Mesenchymal stem cell (in vitro differentiated cells and primary cell): ENCODE data around the gene BAHD1.

Experiments used
- DNase-seq: peaks from one replicate; pipeline ENCODE4 v3.0.0-alpha.2; 2013
- H2AFZ ChIP-seq: one replicate; pipeline ENCODE4 v1.6.1; 2013; ENCODE audit warnings: low read depth, mild to moderate bottlenecking, control low read depth, inconsistent platforms, low read length, moderate library complexity
- H2AK5ac ChIP-seq: 2 replicates; pipeline ENCODE4 v1.6.1; 2013; ENCODE audit warnings: low read length, moderate library complexity, mild to moderate bottlenecking, inconsistent platforms; ENCODE audit not compliant: severe bottlenecking
- H2BK120ac ChIP-seq: one replicate; pipeline ENCODE4 v1.6.1; 2013; ENCODE audit warnings: low read depth, mild to moderate bottlenecking, inconsistent platforms, low read length, moderate library complexity
- H2BK12ac ChIP-seq, 2 experiments: one replicate each; pipeline ENCODE4 v1.6.1; 2013; ENCODE audit warnings: inconsistent platforms in 2 of 2, low read length in 2 of 2, mild to moderate bottlenecking in 2 of 2, moderate library complexity in 2 of 2, control low read depth in 1 of 2
- H2BK15ac ChIP-seq: one replicate; pipeline ENCODE4 v1.6.1; 2013; ENCODE audit warnings: mild to moderate bottlenecking, low read depth, inconsistent platforms; ENCODE audit not compliant: poor library complexity, severe bottlenecking
- H2BK5ac ChIP-seq: 2 replicates; pipeline ENCODE4 v1.6.1; 2013; ENCODE audit warnings: low read depth, mild to moderate bottlenecking, low read length, control low read depth, inconsistent platforms; ENCODE audit not compliant: poor library complexity, severe bottlenecking
- H3K14ac ChIP-seq, 2 experiments: one replicate each; pipeline ENCODE4 v1.6.1; 2013; ENCODE audit warnings: inconsistent platforms in 2 of 2, low read length in 2 of 2, control low read depth in 1 of 2, mild to moderate bottlenecking in 1 of 2, moderate library complexity in 1 of 2
- H3K18ac ChIP-seq, 2 experiments: one replicate each; pipeline ENCODE4 v1.6.1; 2013; ENCODE audit warnings: inconsistent platforms in 2 of 2, low read length in 2 of 2, control low read depth in 1 of 2, low read depth in 1 of 2, mild to moderate bottlenecking in 1 of 2
- H3K23ac ChIP-seq, 2 experiments: one replicate each; pipeline ENCODE4 v1.6.1; 2013; ENCODE audit warnings: inconsistent platforms in 2 of 2, low read length in 2 of 2, mild to moderate bottlenecking in 2 of 2, moderate library complexity in 2 of 2, control low read depth in 1 of 2
- H3K27ac ChIP-seq: 2 replicates; pipeline ENCODE4 v1.5.1; 2013; ENCODE audit warnings: mild to moderate bottlenecking, moderate library complexity, low read length, control low read depth, inconsistent platforms; ENCODE audit not compliant: poor library complexity, severe bottlenecking
- H3K27me3 ChIP-seq, 2 experiments: 2 replicates each; pipeline versions ENCODE4 v1.6.1 to v1.7.0; 2013; ENCODE audit warnings: low read length in 2 of 2, mild to moderate bottlenecking in 2 of 2, moderate library complexity in 2 of 2, control low read depth in 1 of 2, inconsistent platforms in 1 of 2; ENCODE audit not compliant: control insufficient read depth in 1 of 2, insufficient read depth in 1 of 2
- H3K36me3 ChIP-seq, 2 experiments: 2 replicates each; pipeline versions ENCODE4 v1.6.1 to v1.7.0; 2013; ENCODE audit warnings: low read length in 2 of 2, control low read depth in 1 of 2, inconsistent platforms in 1 of 2, low read depth in 1 of 2, mild to moderate bottlenecking in 1 of 2; ENCODE audit not compliant: insufficient read depth in 2 of 2, control insufficient read depth in 1 of 2
- H3K4ac ChIP-seq, 2 experiments: one replicate each; pipeline ENCODE4 v1.6.1; 2013; ENCODE audit warnings: inconsistent platforms in 2 of 2, low read length in 2 of 2, mild to moderate bottlenecking in 2 of 2, moderate library complexity in 2 of 2, control low read depth in 1 of 2, low read depth in 1 of 2
- H3K4me1 ChIP-seq: 2 replicates; pipeline ENCODE4 v1.6.1; 2013; ENCODE audit warnings: low read depth, low read length, control low read depth; ENCODE audit not compliant: control insufficient read depth, insufficient read depth
- H3K4me2 ChIP-seq: 2 replicates; pipeline ENCODE4 v1.6.1; 2013; ENCODE audit warnings: low read length, mild to moderate bottlenecking, inconsistent platforms; ENCODE audit not compliant: poor library complexity, severe bottlenecking
- H3K4me3 ChIP-seq, 2 experiments: 2 replicates each; pipeline versions ENCODE4 v1.5.1 to v1.7.0; 2013; ENCODE audit warnings: low read length in 2 of 2, mild to moderate bottlenecking in 2 of 2, control low read depth in 1 of 2, low read depth in 1 of 2; ENCODE audit not compliant: insufficient read depth in 1 of 2
- H3K79me1 ChIP-seq: replicated peaks from 2 replicates; pipeline ENCODE4 v1.6.1; 2013; ENCODE audit warnings: mild to moderate bottlenecking, control low read depth, low read length, inconsistent platforms; ENCODE audit not compliant: poor library complexity, severe bottlenecking
- H3K9ac ChIP-seq: 2 replicates; pipeline ENCODE4 v1.7.0; 2013; ENCODE audit warnings: mild to moderate bottlenecking, low read length, moderate library complexity
- H3K9me3 ChIP-seq: 2 replicates; pipeline ENCODE4 v1.7.0; 2013; ENCODE audit warnings: mild to moderate bottlenecking, low read length; ENCODE audit not compliant: control insufficient read depth
- H4K8ac ChIP-seq: one replicate; pipeline ENCODE4 v1.6.1; 2013; ENCODE audit warnings: inconsistent platforms, mild to moderate bottlenecking, low read length, moderate library complexity
- H4K91ac ChIP-seq: one replicate; pipeline ENCODE4 v1.6.1; 2013; ENCODE audit warnings: mild to moderate bottlenecking, low read length, inconsistent platforms
- WGBS: methylation state at CpG from one replicate; pipeline ENCODE4 v1.1.7; 2013; ENCODE audit warnings: mixed read lengths; 5-methylcytosine and 5-hydroxymethylcytosine counted together

The BAHD1 gene

GRCh38 chr15:40468898-40469331 is 28.2 kb downstream of the BAHD1 start:
- Histone ChIP-seq H2BK12ac (no peak overlapping the region), H2AK5ac (no peak overlapping the region), H2BK5ac (no peak overlapping the region), H3K9ac (no peak overlapping the region), H4K91ac (no peak overlapping the region), H2BK15ac (peak overlapping the region; percentile 26), H3K36me3 (peaks cover 36 to 44% of the 10 kb centered on the region in 2 experiments), H3K27ac (no peak overlapping the region), H3K18ac (no peak overlapping the region), H3K9me3 (no peaks in the 10 kb centered on the region), H3K4me1 (peaks cover 18% of the 10 kb centered on the region), H3K14ac (no peak overlapping the region), H3K4me3 (no peak overlapping the region), H3K27me3 (no peaks in the 10 kb centered on the region), H4K8ac (no peak overlapping the region), H2AFZ (no peak overlapping the region), H3K4ac (no peak overlapping the region), H3K79me1 (peaks cover 24% of the 10 kb centered on the region), H3K4me2 (no peak overlapping the region), H3K23ac (no peak overlapping the region), H2BK120ac (no peak overlapping the region)
- 98% methylated on average over 4 of the region's 4 CpGs for WGBS
- no peak for DNase-seq

- Histone ChIP-seq H2BK5ac (no peak overlapping the region), H2AK5ac (no peak overlapping the region), H3K36me3 (peaks cover 27 to 35% of the 10 kb centered on the region in 2 experiments), H3K9ac (peak overlapping the region; percentile 75), H3K27me3 (no peaks in the 10 kb centered on the region), H2AFZ (no peak overlapping the region), H3K9me3 (no peaks in the 10 kb centered on the region), H3K79me1 (peaks cover 20% of the 10 kb centered on the region), H4K8ac (peak overlapping the region; percentile 30), H3K4ac (peak overlapping the region; percentile 6 to 21), H3K27ac (no peak overlapping the region), H3K4me1 (peaks cover 18% of the 10 kb centered on the region), H2BK120ac (no peak overlapping the region), H2BK12ac (no peak overlapping the region), H3K23ac (no peak overlapping the region), H3K4me3 (peak overlapping the region in 1 of 2 experiments; percentile 76), H3K4me2 (no peak overlapping the region), H2BK15ac (no peak overlapping the region), H4K91ac (no peak overlapping the region), H3K14ac (peak overlapping the region in 1 of 2 experiments; percentile 0), H3K18ac (peak overlapping the region in 1 of 2 experiments; percentile 34)
- 88% methylated on average over 7 of the region's 7 CpGs for WGBS
- DNase-seq: peak; percentile 31
Measured at GRCh38 chr15:40469776-40470390, 29.1 kb downstream of the BAHD1 start.

- Histone ChIP-seq H2BK120ac (peak within 1 kb of the TSS; percentile 42), H3K4ac (peak within 1 kb of the TSS; percentile 21 to 52), H3K23ac (peak within 1 kb of the TSS in 1 of 2 experiments; percentile 90), H3K79me1 (peaks cover 20% of the 10 kb centered on the region), H3K14ac (peak within 1 kb of the TSS in 1 of 2 experiments; percentile 93), H3K18ac (peak within 1 kb of the TSS; percentile 72 to 95), H3K9ac (peak within 1 kb of the TSS; percentile 90), H3K36me3 (peaks cover 20 to 29% of the 10 kb centered on the region in 2 experiments), H2BK5ac (no peak within 1 kb of the TSS), H3K4me1 (peaks cover 18% of the 10 kb centered on the region), H3K27me3 (no peaks in the 10 kb centered on the region), H4K8ac (peak within 1 kb of the TSS; percentile 78), H2BK12ac (peak within 1 kb of the TSS in 1 of 2 experiments; percentile 34), H4K91ac (peak within 1 kb of the TSS; percentile 87), H2BK15ac (no peak within 1 kb of the TSS), H3K9me3 (no peaks in the 10 kb centered on the region), H3K27ac (peak within 1 kb of the TSS; percentile 9), H2AK5ac (no peak within 1 kb of the TSS), H3K4me2 (peak within 1 kb of the TSS; percentile 66), H2AFZ (peak within 1 kb of the TSS; percentile 55), H3K4me3 (peak within 1 kb of the TSS; percentile 62 to 97)
- peak; percentile 83 for DNase-seq
- 3% methylated on average over 16 of the region's 52 CpGs for WGBS
Measured at GRCh38 chr15:40470423-40471104, 29.8 kb downstream of the BAHD1 start, which contains the start of gene CHST14. Gene CHST14 (plus strand): TSS chr15:40470984. CDS start chr15:40471214, 230 bp downstream.
